ENCODE measurements around the gene KIF25.
"Not testable (repeated sequence)": the region's sequence is repeated elsewhere in the genome, so short reads cannot be mapped to it uniquely, and the experiment has no call there.

The KIF25 gene

GRCh38 chr6:168001029-168001332 lies 3.5 kb downstream of the KIF25 start:
- TF ChIP-seq CTCF (IDR thresholded peaks at IDR 0.05; ENCODE audit: low read depth, low read length), result no peak

GRCh38 chr6:168001514-168001913 lies 4.0 kb downstream of the KIF25 start:
- DNase-seq; H3K4me3 ChIP-seq (ENCODE audit: low read depth, low read length); H3K36me3 ChIP-seq; H3K9me3 ChIP-seq (ENCODE audit: severe bottlenecking); H3K27me3 ChIP-seq (ENCODE audit: insufficient read depth, low read depth, severe bottlenecking); H3K27ac ChIP-seq: not testable (repeated sequence)

More at GRCh38 chr6:168001029-168001332, 3.5 kb downstream of the KIF25 start:
- Histone ChIP-seq H3K36me3 (no peaks in the 10 kb centered on the region), H3K27me3 (ENCODE audit: insufficient read depth, low read depth, severe bottlenecking) (no peaks in the 10 kb centered on the region), H3K9me3 (ENCODE audit: severe bottlenecking) (no peaks in the 10 kb centered on the region), H3K4me3 (ENCODE audit: low read depth, low read length) (no peak overlapping the region), H3K27ac (no peak overlapping the region)
- no peak for DNase-seq

- H3K4me3 ChIP-seq (ENCODE audit: low read depth, low read length), result no peak overlapping the region
- TF ChIP-seq CTCF (IDR thresholded peaks at IDR 0.05; ENCODE audit: low read depth, low read length), result no peak
- H3K36me3 ChIP-seq, result no peaks in the 10 kb centered on the region
- DNase-seq, result no peak
- H3K9me3 ChIP-seq (ENCODE audit: severe bottlenecking), result no peaks in the 10 kb centered on the region
- no peaks in the 10 kb centered on the region for H3K27me3 ChIP-seq (ENCODE audit: insufficient read depth, low read depth, severe bottlenecking)
- H3K27ac ChIP-seq, result no peak overlapping the region
Observed at GRCh38 chr6:168002804-168003203, 5.3 kb downstream of the KIF25 start.

GRCh38 chr6:168004023-168004422 lies 6.6 kb downstream of the KIF25 start:
- H3K36me3 ChIP-seq, result no peaks in the 10 kb centered on the region
- no peak for TF ChIP-seq CTCF (IDR thresholded peaks at IDR 0.05; ENCODE audit: low read depth, low read length)
- H3K4me3 ChIP-seq (ENCODE audit: low read depth, low read length), result no peak overlapping the region
- no peaks in the 10 kb centered on the region for H3K27me3 ChIP-seq (ENCODE audit: insufficient read depth, low read depth, severe bottlenecking)
- DNase-seq, result no peak
- H3K27ac ChIP-seq, result no peak overlapping the region
- no peaks in the 10 kb centered on the region for H3K9me3 ChIP-seq (ENCODE audit: severe bottlenecking)

GRCh38 chr6:168004945-168005344 lies 7.5 kb downstream of the KIF25 start:
- TF ChIP-seq CTCF (IDR thresholded peaks at IDR 0.05; ENCODE audit: low read depth, low read length), result no peak
- H3K36me3 ChIP-seq, result no peaks in the 10 kb centered on the region
- no peak overlapping the region for H3K27ac ChIP-seq
- H3K27me3 ChIP-seq (ENCODE audit: insufficient read depth, low read depth, severe bottlenecking), result no peaks in the 10 kb centered on the region
- H3K4me3 ChIP-seq (ENCODE audit: low read depth, low read length), result no peak overlapping the region
- no peaks in the 10 kb centered on the region for H3K9me3 ChIP-seq (ENCODE audit: severe bottlenecking)
- DNase-seq, result no peak

GRCh38 chr6:168005796-168006195 lies 8.3 kb downstream of the KIF25 start:
- H3K4me3 ChIP-seq (ENCODE audit: low read depth, low read length), result no peak overlapping the region
- peaks cover 4% of the 10 kb centered on the region for H3K9me3 ChIP-seq (ENCODE audit: severe bottlenecking)

More at GRCh38 chr6:168005796-168006195, 8.3 kb downstream of the KIF25 start:
- no peak for TF ChIP-seq CTCF (IDR thresholded peaks at IDR 0.05; ENCODE audit: low read depth, low read length)
- no peaks in the 10 kb centered on the region for H3K27me3 ChIP-seq (ENCODE audit: insufficient read depth, low read depth, severe bottlenecking)
- no peak for DNase-seq
- no peak overlapping the region for H3K27ac ChIP-seq
- no peaks in the 10 kb centered on the region for H3K36me3 ChIP-seq

All from WERI-Rb-1 (cell line).